Activated T-cell treated with anti-CD3 and anti-CD28 coated beads, Interleukin-2, amount 50 U/mL, for 24 hours (primary cell): ENCODE data around the gene INPP4A.

Experiments used
- DNase-seq: peaks from one replicate; pipeline ENCODE4 v3.0.0-alpha.2; 2020
- H3K27ac Mint-ChIP-seq: 2 replicates; pipeline ENCODE4 v1.8.0; 2020; ENCODE audit warnings: mild to moderate bottlenecking, mixed read lengths
- H3K27me3 Mint-ChIP-seq: 2 replicates; pipeline ENCODE4 v1.8.0; 2020; ENCODE audit warnings: mixed read lengths
- H3K36me3 Mint-ChIP-seq: 2 replicates; pipeline ENCODE4 v1.8.0; 2020; ENCODE audit warnings: low read depth, mixed read lengths
- H3K4me1 Mint-ChIP-seq: 2 replicates; pipeline ENCODE4 v1.8.0; 2020; ENCODE audit warnings: low read depth, mixed read lengths
- H3K4me3 Mint-ChIP-seq: 2 replicates; pipeline ENCODE4 v1.8.0; 2020; ENCODE audit warnings: mild to moderate bottlenecking, moderate library complexity, mixed read lengths
- H3K9me3 Mint-ChIP-seq: 2 replicates; pipeline ENCODE4 v1.8.0; 2020; ENCODE audit warnings: mixed read lengths

INPP4A gene

DNA sequence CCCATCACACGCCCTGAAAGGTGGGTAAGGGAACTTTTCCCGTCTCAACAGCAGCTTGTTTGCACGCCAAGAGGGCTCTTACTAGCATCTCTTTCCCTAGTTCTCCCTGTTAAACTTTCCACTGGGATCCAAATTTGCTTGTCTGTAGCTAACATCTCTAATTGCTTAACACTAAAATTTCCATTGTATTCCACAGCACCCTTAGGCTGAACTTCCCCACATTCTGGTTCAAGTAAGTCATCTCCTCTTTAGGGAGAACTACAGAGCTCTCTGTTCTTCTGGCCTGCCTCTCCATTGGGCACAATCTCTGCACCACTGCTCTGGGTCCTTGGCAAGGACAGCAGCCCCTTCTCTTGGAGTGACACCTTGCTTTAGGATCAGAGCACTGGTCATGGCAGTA lies 187.7 kb downstream of the INPP4A start:
- Mint-ChIP-seq H3K36me3 (peaks cover 63% of the 10 kb centered on the region), H3K4me3 (no peak overlapping the region), H3K9me3 (no peaks in the 10 kb centered on the region), H3K4me1 (peaks cover 33% of the 10 kb centered on the region), H3K27ac (peak overlapping the region; percentile 62), H3K27me3 (no peaks in the 10 kb centered on the region)
- DNase-seq = no peak

GRCh38 chr2:98634406-98635092 lies 189.9 kb downstream of the INPP4A start:
- peaks cover 39% of the 10 kb centered on the region for H3K4me1 Mint-ChIP-seq
- peaks cover 65% of the 10 kb centered on the region for H3K36me3 Mint-ChIP-seq
- no peaks in the 10 kb centered on the region for H3K9me3 Mint-ChIP-seq
- peak overlapping the region; percentile 89 for H3K27ac Mint-ChIP-seq
- no peaks in the 10 kb centered on the region for H3K27me3 Mint-ChIP-seq
- H3K4me3 Mint-ChIP-seq = peak overlapping the region; percentile 4
- peak; percentile 66 for DNase-seq

DNA sequence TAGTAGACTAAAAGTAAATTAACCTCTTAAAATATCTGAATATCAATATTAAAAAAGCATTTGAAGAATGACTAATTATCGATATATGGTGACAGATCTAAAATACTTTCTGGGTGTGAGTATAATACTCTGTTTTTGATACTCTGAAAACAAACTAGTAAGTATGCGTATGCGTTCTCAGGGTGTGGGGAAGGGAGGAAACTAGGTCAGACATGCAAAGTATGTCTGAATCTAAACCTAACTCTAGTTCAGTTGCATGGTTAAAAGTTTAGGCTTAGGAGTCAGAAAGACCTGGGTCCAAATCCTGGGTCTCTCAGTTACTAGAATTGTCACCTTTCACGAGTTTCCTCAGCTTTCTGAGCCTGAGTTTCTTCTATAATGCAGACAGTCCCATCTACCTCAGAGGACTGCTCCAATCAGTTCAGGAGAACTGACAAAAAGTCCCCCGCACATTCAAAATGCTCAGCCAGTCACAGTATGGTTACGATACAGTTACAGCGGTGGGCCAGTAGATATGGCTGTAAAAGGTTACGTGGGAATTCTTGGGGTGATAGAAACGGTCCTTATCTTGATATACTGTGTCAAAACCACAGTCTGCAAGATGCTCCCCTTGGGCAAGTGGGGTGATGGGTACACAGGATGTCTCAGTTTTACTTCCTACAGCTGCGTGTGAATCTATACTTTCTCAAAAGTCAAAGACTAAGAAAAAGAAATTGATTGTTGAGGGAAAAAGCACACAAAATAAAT lies 192.9 kb downstream of the INPP4A start:
- Mint-ChIP-seq H3K27me3 (no peaks in the 10 kb centered on the region), H3K27ac (peak overlapping the region; percentile 91), H3K36me3 (peaks cover 65% of the 10 kb centered on the region), H3K9me3 (no peaks in the 10 kb centered on the region), H3K4me1 (peaks cover 39% of the 10 kb centered on the region), H3K4me3 (peak overlapping the region; percentile 64)
- peak; percentile 47 for DNase-seq

DNA sequence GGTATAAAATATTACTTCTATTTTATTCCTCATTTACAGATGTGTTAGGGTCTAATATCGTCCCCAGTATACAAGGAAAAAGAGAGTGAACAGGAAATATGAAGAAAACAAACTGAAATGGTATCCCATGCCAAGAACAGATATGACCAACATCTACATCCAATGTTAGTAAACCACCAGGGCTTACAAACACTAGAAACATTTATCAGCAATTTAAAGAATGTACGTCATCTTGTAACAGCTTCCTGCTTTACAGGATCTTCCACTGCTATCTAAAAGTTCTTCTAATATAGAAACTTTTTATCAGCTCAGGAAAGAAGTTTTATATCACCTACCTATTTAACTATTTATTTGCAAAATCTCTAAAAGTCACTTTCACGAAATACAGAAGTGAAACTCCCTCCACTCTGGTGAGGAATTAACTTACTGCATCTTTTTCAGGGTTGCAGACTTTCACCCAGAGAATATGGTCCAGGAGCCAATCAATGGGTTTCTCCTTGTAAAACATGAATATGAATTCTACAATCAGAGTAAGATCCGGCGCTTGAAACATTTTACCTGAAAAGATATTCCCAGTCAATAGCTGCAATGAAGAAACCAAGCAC lies 198.9 kb downstream of the INPP4A start:
- Mint-ChIP-seq H3K36me3 (peaks cover 65% of the 10 kb centered on the region), H3K27me3 (no peaks in the 10 kb centered on the region), H3K9me3 (no peaks in the 10 kb centered on the region), H3K27ac (peak overlapping the region; percentile 51), H3K4me3 (no peak overlapping the region), H3K4me1 (peaks cover 22% of the 10 kb centered on the region)
- DNase-seq = no peak
